Measurements from ENCODE around the gene ACTBL2. TPM values are rescaled to one million over a fixed set of nuclear protein-coding genes. Genes with fewer than 3 reads are reported as not detected.

ACTBL2 gene
- polyA plus RNA-seq, 1 of the 3 experiments (the other 2 are of a cell fraction) = 0.99 TPM

- no peak overlapping the region for H3K9ac ChIP-seq
- no peaks in the 10 kb centered on the region for H3K27me3 ChIP-seq (ENCODE audit: insufficient read depth)
- no peaks in the 10 kb centered on the region for H3K9me2 ChIP-seq
- ChIA-PET CTCF (interaction anchor here (0.7 kb wide), 1 partner anchor 188 kb away, joined by 4 read pairs; no protein-coding TSS in a partner anchor), POLR2A (no interaction called here)
- 70% methylated on average over 4 of the region's 4 CpGs for WGBS (ENCODE audit: low lambda C conversion rate)
- H4K20me1 ChIP-seq (ENCODE audit: insufficient read depth) = no peaks in the 10 kb centered on the region
- no peaks in the 10 kb centered on the region for H3K36me3 ChIP-seq (replicated peaks in 1 of 2; ENCODE audit: control insufficient read depth in 1 of 2, insufficient read depth in 2 of 2, low read length in 1 of 2)
- H2AFZ ChIP-seq (ENCODE audit: low read depth) = no peak overlapping the region
- H3K4me2 ChIP-seq = no peak overlapping the region
- H3F3A ChIP-seq (replicated peaks; ENCODE audit: insufficient read depth) = no peaks in the 10 kb centered on the region
- H3K27ac ChIP-seq (ENCODE audit: low read depth in 2 of 2, low read length in 1 of 2) = no peak overlapping the region
- no peak for DNase-seq
- H3K4me3 ChIP-seq (ENCODE audit: low read depth in 2 of 2, low read length in 1 of 2) = no peak overlapping the region
- no peaks in the 10 kb centered on the region for H3K79me2 ChIP-seq (ENCODE audit: insufficient read depth)
- no peaks in the 10 kb centered on the region; a peak in 1 of 4 replicates for H3K4me1 ChIP-seq (ENCODE audit: control insufficient read depth in 1 of 2, insufficient read depth in 2 of 2, low read depth in 1 of 2, low read length in 1 of 2)
- H3K9me3 ChIP-seq = no peaks in the 10 kb centered on the region
- TF ChIP-seq TCF12 (IDR thresholded peaks at IDR 0.05) = no peak
- TF ChIP-seq POLR2AphosphoS5 (IDR thresholded peaks at IDR 0.05; ENCODE audit: low read depth, low read length) = no peak
- TF ChIP-seq PBX3 (IDR thresholded peaks at IDR 0.05) = no peak
- TF ChIP-seq NRF1 (IDR thresholded peaks at IDR 0.05; ENCODE audit: low read depth, low read length) = no peak
- no peak for TF ChIP-seq RXRA (IDR thresholded peaks at IDR 0.05; ENCODE audit: borderline replicate concordance, low read depth)
- TF ChIP-seq MEF2A (IDR thresholded peaks at IDR 0.05; ENCODE audit: borderline replicate concordance, low read depth) = no peak
- TF ChIP-seq REST (IDR thresholded peaks at IDR 0.05; ENCODE audit: low read depth, low read length) = no peak
- TF ChIP-seq GABPA (IDR thresholded peaks at IDR 0.05; ENCODE audit: low read depth) = no peak
- no peak for TF ChIP-seq YY1 (IDR thresholded peaks at IDR 0.05; ENCODE audit: low read depth)
- TF ChIP-seq USF1 (IDR thresholded peaks at IDR 0.05; ENCODE audit: borderline replicate concordance, low read depth) = no peak
Observed at GRCh38 chr5:57529864-57530263, 47.3 kb upstream of the ACTBL2 start.

GRCh38 chr5:57527870-57528269 lies 45.3 kb upstream of the ACTBL2 start:
- no peak for DNase-seq
- Histone ChIP-seq H3K4me1 (ENCODE audit: control insufficient read depth in 1 of 2, insufficient read depth in 2 of 2, low read depth in 1 of 2, low read length in 1 of 2) (no peaks in the 10 kb centered on the region; a peak in 1 of 4 replicates), H3K4me2 (no peak overlapping the region), H2AFZ (ENCODE audit: low read depth) (no peak overlapping the region), H4K20me1 (ENCODE audit: insufficient read depth) (no peaks in the 10 kb centered on the region), H3K27me3 (ENCODE audit: insufficient read depth) (no peaks in the 10 kb centered on the region), H3K36me3 (replicated peaks in 1 of 2; ENCODE audit: control insufficient read depth in 1 of 2, insufficient read depth in 2 of 2, low read length in 1 of 2) (no peaks in the 10 kb centered on the region), H3F3A (replicated peaks; ENCODE audit: insufficient read depth) (no peaks in the 10 kb centered on the region), H3K27ac (ENCODE audit: low read depth in 2 of 2, low read length in 1 of 2) (no peak overlapping the region), H3K9me3 (no peaks in the 10 kb centered on the region), H3K9ac (no peak overlapping the region), H3K4me3 (ENCODE audit: low read depth in 2 of 2, low read length in 1 of 2) (no peak overlapping the region), H3K79me2 (ENCODE audit: insufficient read depth) (no peaks in the 10 kb centered on the region), H3K9me2 (no peaks in the 10 kb centered on the region)
- CTCF ChIA-PET = no interaction called here
- POLR2A ChIA-PET = no interaction called here
- TF ChIP-seq TAF1 (IDR thresholded peaks at IDR 0.05; ENCODE audit: borderline replicate concordance, low read depth, low read length) (no peak), CHD2 (IDR thresholded peaks at IDR 0.05; ENCODE audit: low read length, partially characterized antibody) (no peak), USF1 (IDR thresholded peaks at IDR 0.05; ENCODE audit: borderline replicate concordance, low read depth) (no peak), SMC3 (IDR thresholded peaks at IDR 0.05; ENCODE audit: low read depth, low read length) (no peak), USF2 (IDR thresholded peaks at IDR 0.05; ENCODE audit: borderline replicate concordance, low read depth, low read length) (no peak), MAX (IDR thresholded peaks at IDR 0.05; ENCODE audit: low read depth) (no peak), FOXJ3 (CRISPR knock-in tag; IDR thresholded peaks at IDR 0.05) (no peak), RFX5 (IDR thresholded peaks at IDR 0.05; ENCODE audit: low read length) (no peak), EZH2phosphoT487 (IDR thresholded peaks at IDR 0.05; ENCODE audit: borderline replicate concordance, low read depth) (no peak), RXRA (IDR thresholded peaks at IDR 0.05; ENCODE audit: borderline replicate concordance, low read depth) (no peak), ELF1 (IDR thresholded peaks at IDR 0.05) (no peak), GATA2 (CRISPR knock-in tag; IDR thresholded peaks at IDR 0.05) (no peak), GABPA (IDR thresholded peaks at IDR 0.05; ENCODE audit: low read depth) (no peak), FOSL2 (IDR thresholded peaks at IDR 0.05; ENCODE audit: borderline replicate concordance, low read depth) (no peak), JUND (IDR thresholded peaks at IDR 0.05) (no peak)
- WGBS (ENCODE audit: low lambda C conversion rate) = 79% methylated on average over 4 of the region's 4 CpGs
